Endothelial cell of hepatic sinusoid (primary cell): Measurements from ENCODE around the gene MRPS18A.
"Not testable (repeated sequence)": the region's sequence is repeated elsewhere in the genome, so short reads cannot be mapped to it uniquely, and the experiment has no call there.

ENCODE experiments used
- in situ Hi-C: cut with HindIII; loops from 2 replicates; pipeline ENCODE4 v1.10.0; 2017; ENCODE audit warnings: low sequenced_read_pairs

MRPS18A gene

DNA sequence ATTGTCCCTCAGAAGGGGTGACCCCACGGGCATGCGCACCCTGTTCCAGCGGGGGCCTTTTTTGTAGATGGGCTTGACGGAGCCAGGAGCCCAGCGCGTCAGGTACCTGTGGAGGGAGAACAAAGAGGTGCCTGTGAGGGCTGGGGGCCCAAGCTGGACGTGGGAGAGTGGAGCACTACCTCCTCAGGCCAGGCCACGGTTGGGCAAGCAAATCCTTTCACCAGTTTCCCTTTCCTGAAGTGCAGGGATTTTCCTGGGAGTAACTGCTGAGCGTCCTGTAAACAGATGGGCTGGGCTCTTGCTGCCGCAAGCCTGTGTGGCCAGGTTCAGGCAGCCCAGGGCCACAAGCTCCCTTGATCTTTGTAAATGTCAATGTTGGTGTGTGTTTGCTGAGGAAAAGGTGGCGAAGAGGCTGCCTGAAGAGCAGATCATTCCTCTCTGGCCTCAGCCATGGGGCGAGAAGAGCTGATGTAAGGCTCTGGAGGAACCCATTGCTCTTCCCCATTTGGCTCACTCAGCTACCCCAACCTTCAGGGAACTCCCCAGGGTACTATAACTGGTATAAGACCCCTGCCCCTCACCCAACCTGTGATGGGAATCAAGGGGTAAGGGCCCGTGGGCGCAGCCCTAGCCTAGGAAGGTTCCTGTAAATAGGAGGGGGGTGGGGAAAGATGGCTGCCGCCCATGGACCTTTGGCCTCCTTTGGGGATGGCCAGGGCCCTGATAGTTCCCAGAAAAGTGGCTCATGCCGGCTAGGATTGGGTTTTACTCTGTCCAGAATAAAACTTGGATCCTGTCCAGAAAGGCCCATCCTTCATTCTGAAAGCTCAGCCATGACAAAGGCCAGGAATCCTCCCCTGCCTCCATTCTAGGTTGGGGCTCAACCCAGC is 15.5 kb downstream of the MRPS18A start:
- in situ Hi-C loops: loop anchor here (5.0 kb wide), 1 partner anchor 80 kb away; no protein-coding TSS in a partner anchor

DNA sequence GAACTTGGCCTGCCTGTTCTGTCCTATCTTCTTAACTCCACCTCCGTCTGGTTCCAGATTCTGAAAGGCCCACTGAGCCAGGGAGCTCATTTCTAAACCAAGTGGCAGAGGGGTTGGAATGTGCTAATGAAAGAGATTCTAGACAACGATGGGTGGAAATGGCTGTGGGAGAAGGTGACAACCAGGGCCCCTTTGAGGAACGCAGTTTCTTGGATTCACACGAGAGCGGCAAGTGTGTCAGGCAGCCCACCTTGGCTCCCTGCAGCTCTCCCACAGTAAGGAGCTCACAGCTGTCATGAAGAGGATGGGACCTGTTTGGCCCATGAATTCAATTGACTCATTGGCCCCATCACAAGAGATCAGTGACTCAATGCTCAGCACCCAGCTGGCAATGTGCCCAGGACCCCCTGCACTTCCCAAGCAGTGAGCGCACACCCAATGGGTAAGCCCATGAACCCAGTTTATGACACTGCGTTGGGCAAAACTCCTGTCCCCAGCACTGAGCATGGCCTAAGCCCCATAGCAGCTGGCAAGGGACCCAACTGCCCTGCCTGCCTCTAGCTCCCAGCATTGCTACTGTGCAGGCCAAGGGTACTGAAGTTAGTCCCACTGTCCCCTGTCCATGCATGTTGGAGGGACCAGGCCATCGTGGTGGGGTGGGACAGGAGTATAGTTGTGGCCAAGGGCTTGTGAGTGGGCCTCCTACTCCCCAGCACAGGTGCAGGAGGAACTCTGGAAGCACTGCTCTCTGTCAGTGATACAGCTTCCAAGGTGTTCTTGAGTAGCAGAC is 16.4 kb downstream of the MRPS18A start:
- in situ Hi-C loops: loop anchor here (5.0 kb wide), 1 partner anchor 79 kb away; no protein-coding TSS in a partner anchor

DNA sequence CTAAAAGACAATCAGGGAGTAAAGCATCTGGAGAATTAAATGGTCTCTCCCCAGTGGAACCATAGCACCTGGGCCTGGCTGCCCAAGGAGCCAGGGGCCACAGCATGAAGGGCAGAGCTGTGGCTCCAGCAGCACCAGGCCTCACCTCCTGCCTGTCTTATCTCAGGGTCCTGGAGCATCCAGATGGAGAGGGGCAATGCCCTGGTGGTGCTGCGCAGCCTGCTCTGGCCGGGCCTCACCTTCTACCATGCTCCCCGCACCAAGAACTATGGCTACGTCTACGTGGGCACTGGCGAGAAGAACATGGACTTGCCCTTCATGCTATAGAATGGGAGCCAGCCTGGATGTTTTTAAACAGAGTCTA is 17.0 kb downstream of the MRPS18A start:
- in situ Hi-C loops: loop anchor here (5.0 kb wide), 1 partner anchor 78 kb away; no protein-coding TSS in a partner anchor

DNA sequence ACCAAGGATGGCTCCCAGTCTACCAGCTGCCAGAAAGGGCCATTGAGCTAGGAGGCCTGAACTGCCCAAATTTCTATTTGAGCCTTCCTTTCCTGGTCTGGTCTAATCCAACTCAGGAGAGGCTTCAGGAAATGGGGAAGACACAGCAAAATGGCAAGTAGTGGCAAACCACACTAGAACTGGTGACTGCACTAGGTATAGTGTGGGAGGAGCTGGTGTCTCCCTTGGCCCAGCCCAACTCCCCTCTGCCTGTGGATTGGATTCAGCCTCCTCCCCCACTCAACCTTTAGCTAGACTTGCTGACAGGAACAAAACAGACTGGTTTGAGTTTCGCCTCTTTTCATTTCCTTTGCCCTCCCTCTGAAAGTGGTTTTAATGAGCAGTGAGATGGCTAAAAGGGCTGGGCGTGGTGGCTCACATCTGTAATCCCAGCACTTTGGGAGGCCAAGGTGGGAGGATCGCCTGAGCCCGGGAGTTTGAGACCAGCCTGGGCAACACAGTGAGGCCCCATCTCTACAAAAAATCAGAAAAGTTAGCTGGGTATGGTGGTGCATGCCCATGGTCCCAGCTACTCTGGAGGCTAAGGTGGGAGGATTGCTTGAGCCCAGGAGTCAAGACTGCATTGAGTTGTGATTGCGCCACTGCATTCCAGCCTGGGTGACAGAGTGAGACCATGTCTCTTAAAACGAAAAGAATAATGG is 17.5 kb downstream of the MRPS18A start:
- in situ Hi-C loops: loop anchor here (5.0 kb wide), 1 partner anchor 78 kb away; no protein-coding TSS in a partner anchor

DNA sequence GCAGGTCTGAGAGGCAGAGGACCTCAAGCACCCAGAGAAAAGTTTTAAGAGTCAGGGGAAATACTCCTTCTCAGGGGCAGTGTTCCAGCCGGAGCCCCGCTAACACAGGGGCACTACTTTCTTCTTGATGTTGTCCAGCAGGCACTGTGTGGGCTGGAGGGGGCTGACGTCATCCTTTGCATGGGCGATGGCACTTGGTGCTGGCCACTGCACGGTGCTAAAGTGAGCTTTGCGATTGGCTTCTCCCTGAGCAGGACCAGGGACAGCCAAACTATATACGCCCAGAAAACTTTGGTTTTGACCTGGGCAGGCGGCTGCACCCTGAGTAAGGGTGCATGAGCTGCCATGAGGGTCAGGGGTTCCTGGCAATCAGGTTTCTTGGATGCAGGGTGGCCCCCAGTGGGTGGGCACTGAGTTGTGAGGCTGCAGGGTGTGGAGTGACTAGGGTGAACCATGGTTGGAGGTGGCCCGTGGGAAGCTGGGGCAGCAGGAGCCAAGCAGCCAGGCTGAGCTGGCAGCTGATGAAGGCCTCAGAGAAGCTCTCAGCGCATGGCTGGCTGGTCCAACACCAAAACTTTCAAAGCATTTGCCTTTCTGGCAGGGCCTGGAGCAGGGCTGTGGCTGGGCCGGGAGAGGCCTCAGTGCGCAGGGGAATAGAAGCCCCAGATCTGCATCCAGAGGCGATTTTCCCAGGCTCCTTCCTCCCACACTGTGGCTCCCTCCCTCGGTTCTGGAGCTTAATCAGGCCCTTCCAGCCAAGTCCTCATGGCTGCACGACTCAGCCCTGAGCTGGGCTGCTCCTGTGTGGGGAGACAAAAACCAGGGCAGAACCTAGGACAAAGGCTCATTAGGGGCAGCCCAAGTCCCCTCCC is 18.3 kb downstream of the MRPS18A start:
- in situ Hi-C loops: no loop called here

DNA sequence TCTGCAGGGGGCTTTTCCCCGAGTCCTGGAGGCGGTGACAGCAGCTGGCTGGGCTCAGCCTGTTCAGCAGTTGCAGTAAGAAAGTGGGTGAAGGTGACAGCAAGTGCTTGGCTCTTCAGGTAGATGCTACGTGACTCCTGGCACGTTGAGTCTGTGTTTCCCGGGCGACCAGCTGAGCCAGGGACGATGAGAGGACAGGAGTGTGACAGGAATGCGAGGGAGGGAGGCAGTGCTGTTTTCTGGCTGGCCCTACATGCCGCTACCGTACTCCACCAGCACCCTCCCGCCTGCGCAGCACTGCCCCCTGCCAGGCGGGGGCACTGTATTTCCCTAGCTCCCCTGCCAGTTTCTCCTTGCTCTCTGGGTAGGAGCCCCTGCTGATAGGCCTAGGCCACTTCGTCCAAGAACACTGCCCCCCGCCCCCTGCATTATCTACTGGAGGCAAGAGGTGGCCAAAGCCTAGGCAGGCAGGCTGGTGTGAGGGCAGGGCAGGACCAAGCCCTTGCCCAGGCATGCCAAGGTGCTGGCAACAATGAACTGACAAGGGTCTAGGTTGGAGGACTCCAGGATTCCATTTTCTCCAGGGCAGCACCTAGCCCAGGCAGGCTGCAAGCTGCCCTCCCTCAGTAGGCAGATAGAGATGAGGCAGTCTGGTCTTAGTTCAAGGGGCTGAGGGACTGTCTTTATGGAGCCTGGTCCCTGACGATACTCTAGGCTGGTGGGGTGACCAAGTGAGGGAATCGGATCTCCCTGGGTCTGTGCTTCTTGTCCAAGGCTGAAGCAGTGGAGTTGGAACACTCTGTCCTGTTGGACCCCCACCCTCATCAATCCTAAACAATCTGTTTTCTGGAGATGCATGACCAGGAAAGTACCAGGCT is 19.2 kb downstream of the MRPS18A start:
- in situ Hi-C loops: no loop called here

DNA sequence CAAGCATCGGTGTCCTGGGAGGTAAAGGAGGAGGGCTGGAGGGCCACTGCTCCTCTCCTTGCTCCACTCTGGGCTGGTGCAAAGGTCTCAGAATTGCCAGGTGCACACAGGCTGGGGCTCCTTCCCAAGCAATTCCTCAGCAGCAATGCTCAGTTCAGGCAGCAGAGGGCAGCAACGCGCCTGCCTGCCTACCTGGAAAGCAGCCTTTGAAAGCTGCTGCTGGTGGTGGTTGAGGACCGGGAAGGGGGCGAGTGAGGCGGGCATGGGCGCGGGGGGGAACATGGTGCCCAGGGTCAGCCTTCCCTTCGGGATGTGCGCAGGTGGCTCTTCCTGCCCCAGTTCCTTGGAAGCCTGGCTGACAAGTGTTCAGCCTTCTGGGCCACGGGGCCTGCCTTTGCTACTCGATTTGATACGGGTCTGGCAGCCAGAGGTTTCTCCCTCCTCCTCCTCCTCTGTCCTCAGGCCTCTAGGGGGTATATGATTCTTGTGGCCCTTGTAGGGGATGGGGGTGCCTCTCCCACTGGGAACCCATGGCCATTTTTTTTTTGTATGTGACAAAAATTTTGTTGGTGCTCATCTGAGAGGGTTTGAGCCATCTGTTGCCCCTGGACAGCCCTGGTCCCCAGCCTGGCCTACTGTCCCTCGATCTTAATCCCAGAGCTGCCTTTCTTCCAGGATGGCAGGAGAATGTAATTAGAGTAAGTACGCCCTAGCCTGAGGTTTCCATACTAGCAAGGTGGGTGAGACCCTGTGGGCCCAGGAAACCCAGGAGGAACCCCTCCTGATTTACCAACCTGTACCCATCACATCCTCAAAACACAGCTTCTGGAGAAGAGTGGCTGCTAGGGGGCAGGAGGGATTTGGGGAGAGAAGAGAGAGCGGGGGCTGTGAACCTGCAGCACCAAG is 20.1 kb downstream of the MRPS18A start:
- in situ Hi-C loops: no loop called here

DNA sequence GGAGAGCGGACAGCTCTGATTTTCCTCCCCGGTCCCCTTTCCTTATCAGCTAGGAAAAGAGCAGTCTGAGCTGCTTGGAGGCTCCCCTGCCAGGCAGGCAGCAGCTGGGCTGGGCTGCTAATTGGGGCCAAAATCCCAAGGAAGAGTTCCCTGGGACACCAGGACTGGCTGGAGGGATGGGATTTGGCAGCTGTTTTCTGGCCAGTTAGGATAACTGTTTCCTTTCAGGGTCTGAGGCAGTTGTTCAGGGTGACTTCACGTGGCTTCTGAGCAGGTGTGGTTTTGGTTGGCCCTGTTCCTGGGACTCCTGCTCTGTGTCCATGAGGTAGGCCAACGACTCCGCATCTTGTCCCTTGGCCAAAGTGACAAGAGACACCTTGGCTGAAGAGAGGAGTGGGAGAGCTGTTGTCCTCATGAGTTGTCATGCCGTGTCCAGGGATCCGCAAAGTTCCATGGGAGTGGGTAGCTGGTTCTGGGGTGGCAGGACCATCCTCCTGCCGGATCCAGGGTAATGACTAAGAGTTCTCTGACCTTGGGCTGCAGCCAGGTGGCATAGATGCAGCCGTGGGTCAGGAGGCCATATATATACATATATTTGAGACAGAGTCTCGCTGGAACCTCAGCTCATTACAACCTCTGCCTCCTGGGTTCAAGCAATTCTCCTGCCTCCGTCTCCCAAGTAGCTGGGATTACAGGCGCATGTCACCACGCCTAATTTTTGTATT is 21.2 kb downstream of the MRPS18A start:
- in situ Hi-C loops: no loop called here

DNA sequence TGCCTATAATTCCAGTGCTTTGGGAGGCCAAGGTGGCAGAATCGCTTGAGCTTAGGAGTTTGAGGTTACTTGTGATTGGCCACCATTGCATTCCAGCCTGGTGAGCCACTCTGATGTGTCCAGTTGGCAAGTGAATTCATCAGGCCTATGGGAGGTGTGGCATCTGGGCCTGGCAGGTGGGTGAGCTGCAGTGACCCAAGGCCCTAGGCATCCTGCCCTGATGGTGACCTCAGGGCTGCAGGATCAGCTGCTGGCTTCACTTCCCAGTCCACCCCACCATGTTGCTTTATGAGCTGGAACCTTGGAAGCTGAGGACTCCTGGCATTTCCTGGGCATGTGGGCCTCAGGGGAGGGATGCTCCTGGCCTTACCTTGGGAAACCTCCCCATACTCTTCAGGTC is 22.2 kb downstream of the MRPS18A start:
- in situ Hi-C loops: no loop called here

DNA sequence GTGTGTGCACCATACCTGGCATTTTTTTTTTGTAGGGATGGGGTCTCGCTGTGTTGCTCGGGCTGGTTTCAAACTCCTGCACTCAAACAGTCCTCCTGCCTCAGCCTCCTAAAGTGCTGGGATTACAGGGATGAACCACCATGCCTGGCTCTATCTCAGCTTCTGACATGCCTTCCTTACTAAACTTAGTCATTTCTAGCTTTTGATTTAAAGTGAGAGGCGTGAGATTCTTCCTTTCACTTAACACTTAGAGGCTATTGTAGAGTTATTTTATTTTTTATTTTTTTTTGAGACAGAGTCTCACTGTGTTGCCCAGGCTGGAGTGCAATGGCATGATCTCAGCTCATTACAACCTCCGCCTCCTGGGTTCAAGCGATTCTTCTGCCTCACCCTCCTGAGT is 24.6 kb downstream of the MRPS18A start:
- in situ Hi-C loops: not testable (repeated sequence)

DNA sequence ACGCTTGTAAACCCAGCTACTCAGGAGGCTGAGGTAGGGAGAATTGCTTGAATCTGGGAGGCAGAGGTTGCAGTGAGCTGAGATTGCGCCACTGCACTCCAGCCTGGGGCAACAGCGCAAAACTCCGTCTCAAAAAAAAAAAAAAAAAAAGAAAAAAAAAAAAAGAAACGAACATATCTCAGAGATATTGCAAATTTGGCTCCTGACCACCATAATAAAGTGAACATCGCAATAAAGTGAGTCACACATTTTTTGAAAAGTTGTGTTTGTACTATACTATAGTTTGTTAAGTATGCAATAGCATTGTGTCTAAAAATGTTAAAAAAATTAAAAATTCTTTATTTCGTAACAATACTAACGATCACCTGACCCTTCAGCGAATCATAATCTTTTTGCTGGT is 29.4 kb downstream of the MRPS18A start:
- in situ Hi-C loops: no loop called here

DNA sequence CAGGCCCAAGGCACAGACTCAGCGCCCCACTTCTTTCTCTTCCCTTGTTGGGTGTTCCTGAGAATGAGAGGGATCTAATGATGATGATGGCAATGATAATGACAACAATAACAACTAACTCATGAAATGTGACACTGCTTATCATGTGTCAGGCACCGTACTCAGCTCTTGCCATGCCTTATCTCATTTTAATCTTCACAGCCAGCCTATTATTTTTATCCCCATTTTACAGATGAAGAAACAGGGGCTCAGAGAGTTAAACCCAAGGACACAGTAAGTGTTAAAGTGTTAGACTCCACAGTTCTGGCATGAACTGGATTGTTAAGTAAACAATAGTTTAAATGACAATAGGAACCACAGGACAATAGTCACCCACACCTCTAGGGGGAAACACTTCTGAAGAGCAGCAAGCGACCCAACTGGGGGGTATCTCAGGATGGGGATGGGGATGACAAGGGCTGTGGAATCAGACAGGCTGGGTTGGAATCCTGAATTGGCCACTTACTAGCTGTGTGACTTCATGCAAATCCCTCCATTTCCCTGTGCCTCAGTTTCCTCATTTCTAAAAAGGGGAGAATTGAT is 30.3 kb downstream of the MRPS18A start:
- in situ Hi-C loops: no loop called here

DNA sequence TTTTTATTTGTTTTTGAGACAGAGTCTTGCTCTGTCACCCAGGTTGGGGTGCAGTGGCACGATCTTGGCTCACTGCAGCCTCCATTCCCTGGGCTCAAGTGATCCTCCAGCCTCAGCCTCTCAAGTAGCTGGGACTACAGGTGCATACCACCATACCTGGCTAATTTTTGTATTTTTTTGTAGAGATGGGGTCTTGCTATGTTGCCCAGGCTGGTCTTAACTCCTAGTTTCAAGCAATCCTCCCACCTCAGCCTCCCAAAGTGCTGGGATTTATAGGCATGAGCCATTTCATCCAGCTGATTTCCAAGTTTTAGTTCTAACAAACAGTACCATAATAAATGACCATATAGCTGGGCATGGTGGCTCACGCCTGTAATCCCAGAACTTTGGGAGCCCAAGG is 34.8 kb downstream of the MRPS18A start:
- in situ Hi-C loops: loop anchor here (5.0 kb wide), 3 partner anchors 34 to 439 kb away; partner anchors contain the start of gene MRPS18A

DNA sequence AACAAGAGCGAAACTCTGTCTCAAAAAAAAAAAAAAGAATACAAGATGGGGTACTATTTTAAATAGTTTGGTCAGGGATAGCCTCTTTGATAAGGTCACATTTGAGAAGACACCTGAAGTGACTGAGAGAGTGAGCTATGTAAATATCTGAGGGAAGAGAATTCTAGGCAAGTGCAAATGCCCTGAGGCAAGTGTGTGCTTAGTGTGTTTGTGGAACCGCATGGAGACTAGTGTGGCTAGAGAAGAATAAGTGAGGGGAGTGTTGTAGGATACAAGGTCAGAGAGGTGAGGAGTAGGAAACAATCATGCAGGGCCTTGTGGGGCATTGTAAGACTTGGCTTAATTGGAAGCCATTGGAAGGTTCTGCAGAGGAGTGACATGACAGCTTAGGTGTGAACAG is 39.3 kb downstream of the MRPS18A start:
- in situ Hi-C loops: no loop called here

DNA sequence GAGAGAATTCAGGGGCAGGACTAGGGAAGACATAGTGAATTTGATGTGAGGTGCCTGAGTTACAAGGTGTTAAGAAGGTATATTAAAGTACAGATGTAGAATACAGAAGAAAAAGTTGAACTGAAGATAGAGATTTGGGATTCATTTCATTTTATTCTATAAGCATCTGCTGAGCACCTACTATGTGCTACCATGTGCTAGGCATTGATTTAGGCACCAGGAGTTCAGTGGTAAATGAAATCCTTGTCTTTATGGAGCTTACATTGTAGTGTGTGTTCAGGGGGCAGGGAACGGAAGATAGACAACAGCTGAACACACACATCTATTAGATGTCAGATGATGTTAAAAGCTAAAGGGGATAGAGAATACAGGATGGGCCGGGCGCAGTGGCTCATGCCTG is 40.0 kb downstream of the MRPS18A start:
- in situ Hi-C loops: no loop called here

DNA sequence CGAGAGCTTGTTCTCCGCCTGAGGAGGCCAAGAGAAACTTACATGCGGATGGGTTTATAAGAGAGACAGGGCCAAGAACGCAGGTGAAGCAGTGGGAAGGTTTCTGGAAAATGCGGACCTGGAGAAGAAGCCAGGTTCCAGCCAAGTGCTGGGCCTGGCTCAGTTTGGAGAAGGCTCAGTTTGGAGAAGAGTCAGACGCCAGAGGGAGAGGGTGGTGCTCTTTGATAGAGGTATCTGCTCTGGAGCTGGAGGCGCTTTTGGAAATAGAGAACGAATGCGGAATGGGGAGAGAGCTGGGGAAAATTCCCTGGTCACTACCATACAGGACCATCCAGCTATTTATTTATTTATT is 42.0 kb downstream of the MRPS18A start:
- in situ Hi-C loops: no loop called here

DNA sequence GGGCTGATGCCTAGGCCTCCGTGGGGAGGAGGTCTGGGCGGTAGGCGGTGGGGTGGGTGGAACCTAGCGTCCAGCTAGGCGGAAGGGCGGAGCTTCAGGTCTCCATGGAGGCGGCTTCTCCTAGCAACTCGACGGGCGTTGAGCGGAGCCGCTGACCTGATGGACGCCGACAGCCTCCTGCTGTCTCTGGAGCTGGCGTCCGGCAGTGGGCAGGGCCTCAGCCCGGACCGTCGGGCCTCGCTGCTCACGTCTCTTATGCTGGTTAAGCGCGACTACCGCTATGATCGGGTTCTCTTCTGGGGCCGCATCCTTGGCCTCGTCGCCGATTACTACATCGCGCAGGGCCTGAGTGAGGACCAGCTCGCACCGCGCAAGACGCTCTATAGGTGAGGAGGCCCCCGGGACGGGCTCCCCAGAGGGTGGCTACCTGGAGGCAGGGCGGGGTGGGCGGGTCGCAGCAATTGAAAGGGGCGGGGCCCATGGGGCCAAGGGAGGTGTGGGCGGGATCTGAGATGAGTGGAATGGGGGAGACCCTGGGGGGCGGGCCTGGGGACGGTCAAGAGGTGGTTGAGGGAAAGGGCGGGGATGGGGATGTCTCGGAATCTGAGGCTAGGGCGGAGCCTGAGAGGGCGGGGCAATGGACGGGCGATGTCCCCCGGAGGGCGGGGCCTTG is 42.5 kb downstream of the MRPS18A start, which contains the start of gene RSPH9:
TSS of gene RSPH9 (plus strand) at position 97 of the 673 bp plus-strand sequence. CDS start at position 160, 63 bp downstream.
- in situ Hi-C loops: no loop called here
